ENCODE data around the gene SLC6A17.

Gene SLC6A17

DNA sequence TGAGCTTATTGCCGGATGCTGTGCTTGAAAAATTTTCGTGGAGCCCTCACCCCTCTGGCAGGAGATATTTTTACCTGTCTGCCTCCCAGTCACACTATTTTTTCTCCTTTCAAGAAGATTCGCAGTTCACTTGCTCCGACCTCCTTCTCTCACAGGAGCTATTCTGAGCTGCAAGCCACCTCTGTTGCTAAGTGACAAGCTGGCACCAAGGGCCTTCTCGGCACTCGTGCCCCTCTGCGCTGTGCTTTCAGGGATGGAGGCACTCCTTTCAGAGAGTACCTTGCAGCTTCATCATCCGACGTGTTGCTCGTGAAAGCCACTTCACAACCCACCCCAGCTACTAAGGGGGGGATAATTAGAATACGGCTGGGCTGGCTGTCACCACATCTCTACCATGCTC, 11.6 kb downstream of the SLC6A17 start:
- Histone ChIP-seq H3K9ac (ENCODE audit: low read length) (no peak overlapping the region), H3K4me2 (ENCODE audit: low read depth, low read length) (no peak overlapping the region), H3F3A (ENCODE audit: insufficient read depth, low read length) (no peaks in the 10 kb centered on the region), H4K20me1 (ENCODE audit: insufficient read depth, low read length) (no peaks in the 10 kb centered on the region), H3K9me2 (replicated peaks; ENCODE audit: insufficient read depth, low read length) (no peaks in the 10 kb centered on the region), H3K9me3 (replicated peaks; ENCODE audit: insufficient read depth, low read length) (no peaks in the 10 kb centered on the region), H3K4me3 (ENCODE audit: low read length) (no peak overlapping the region), H2AFZ (ENCODE audit: low read length) (no peak overlapping the region), H3K27me3 (replicated peaks; ENCODE audit: insufficient read depth, low read length) (no peaks in the 10 kb centered on the region), H3K79me2 (ENCODE audit: low read length) (no peaks in the 10 kb centered on the region), H3K36me3 (replicated peaks; ENCODE audit: insufficient read depth, low read length) (no peaks in the 10 kb centered on the region), H3K27ac (ENCODE audit: low read length) (no peak overlapping the region), H3K4me1 (ENCODE audit: low read length) (no peaks in the 10 kb centered on the region)
- TF ChIP-seq, protein P1, sequence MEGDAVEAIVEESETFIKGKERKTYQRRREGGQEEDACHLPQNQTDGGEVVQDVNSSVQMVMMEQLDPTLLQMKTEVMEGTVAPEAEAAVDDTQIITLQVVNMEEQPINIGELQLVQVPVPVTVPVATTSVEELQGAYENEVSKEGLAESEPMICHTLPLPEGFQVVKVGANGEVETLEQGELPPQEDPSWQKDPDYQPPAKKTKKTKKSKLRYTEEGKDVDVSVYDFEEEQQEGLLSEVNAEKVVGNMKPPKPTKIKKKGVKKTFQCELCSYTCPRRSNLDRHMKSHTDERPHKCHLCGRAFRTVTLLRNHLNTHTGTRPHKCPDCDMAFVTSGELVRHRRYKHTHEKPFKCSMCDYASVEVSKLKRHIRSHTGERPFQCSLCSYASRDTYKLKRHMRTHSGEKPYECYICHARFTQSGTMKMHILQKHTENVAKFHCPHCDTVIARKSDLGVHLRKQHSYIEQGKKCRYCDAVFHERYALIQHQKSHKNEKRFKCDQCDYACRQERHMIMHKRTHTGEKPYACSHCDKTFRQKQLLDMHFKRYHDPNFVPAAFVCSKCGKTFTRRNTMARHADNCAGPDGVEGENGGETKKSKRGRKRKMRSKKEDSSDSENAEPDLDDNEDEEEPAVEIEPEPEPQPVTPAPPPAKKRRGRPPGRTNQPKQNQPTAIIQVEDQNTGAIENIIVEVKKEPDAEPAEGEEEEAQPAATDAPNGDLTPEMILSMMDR (IDR thresholded peaks at IDR 0.05; ENCODE audit: low read length): no peak
- TF ChIP-seq EZH2 (optimal IDR thresholded peaks at IDR 0.05; ENCODE audit: low read depth, low read length): no peak
- TF ChIP-seq EZH2phosphoT487 (IDR thresholded peaks at IDR 0.05; ENCODE audit: low read length): no peak
- no peak for DNase-seq

- no peaks in the 10 kb centered on the region for H3K4me1 ChIP-seq (ENCODE audit: low read length)
- no peaks in the 10 kb centered on the region for H4K20me1 ChIP-seq (ENCODE audit: insufficient read depth, low read length)
- H3K79me2 ChIP-seq (ENCODE audit: low read length): no peaks in the 10 kb centered on the region
- H3K9me3 ChIP-seq (replicated peaks; ENCODE audit: insufficient read depth, low read length): no peaks in the 10 kb centered on the region
- no peak overlapping the region for H2AFZ ChIP-seq (ENCODE audit: low read length)
- H3K36me3 ChIP-seq (replicated peaks; ENCODE audit: insufficient read depth, low read length): no peaks in the 10 kb centered on the region
- no peaks in the 10 kb centered on the region for H3K27me3 ChIP-seq (replicated peaks; ENCODE audit: insufficient read depth, low read length)
- no peak overlapping the region for H3K9ac ChIP-seq (ENCODE audit: low read length)
- no peak overlapping the region for H3K4me2 ChIP-seq (ENCODE audit: low read depth, low read length)
- H3F3A ChIP-seq (ENCODE audit: insufficient read depth, low read length): no peaks in the 10 kb centered on the region
- no peak overlapping the region for H3K4me3 ChIP-seq (ENCODE audit: low read length)
- H3K9me2 ChIP-seq (replicated peaks; ENCODE audit: insufficient read depth, low read length): no peaks in the 10 kb centered on the region
- DNase-seq: no peak
- TF ChIP-seq, protein P1 (IDR thresholded peaks at IDR 0.05; ENCODE audit: low read length): no peak
- TF ChIP-seq EZH2 (optimal IDR thresholded peaks at IDR 0.05; ENCODE audit: low read depth, low read length): no peak
- TF ChIP-seq EZH2phosphoT487 (IDR thresholded peaks at IDR 0.05; ENCODE audit: low read length): no peak
- no peak overlapping the region for H3K27ac ChIP-seq (ENCODE audit: low read length)
Measured at GRCh38 chr1:110163591-110163990, 13.3 kb downstream of the SLC6A17 start.

- Histone ChIP-seq H3K36me3 (replicated peaks; ENCODE audit: insufficient read depth, low read length) (no peaks in the 10 kb centered on the region), H3K4me1 (ENCODE audit: low read length) (no peaks in the 10 kb centered on the region), H4K20me1 (ENCODE audit: insufficient read depth, low read length) (no peaks in the 10 kb centered on the region), H3K9ac (ENCODE audit: low read length) (no peak overlapping the region), H3K4me3 (ENCODE audit: low read length) (no peak overlapping the region), H3K27me3 (replicated peaks; ENCODE audit: insufficient read depth, low read length) (no peaks in the 10 kb centered on the region), H3K9me2 (replicated peaks; ENCODE audit: insufficient read depth, low read length) (no peaks in the 10 kb centered on the region), H3K9me3 (replicated peaks; ENCODE audit: insufficient read depth, low read length) (no peaks in the 10 kb centered on the region), H3F3A (ENCODE audit: insufficient read depth, low read length) (no peaks in the 10 kb centered on the region), H3K79me2 (ENCODE audit: low read length) (no peaks in the 10 kb centered on the region), H3K27ac (ENCODE audit: low read length) (no peak overlapping the region), H3K4me2 (ENCODE audit: low read depth, low read length) (no peak overlapping the region), H2AFZ (ENCODE audit: low read length) (no peak overlapping the region)
- TF ChIP-seq EZH2phosphoT487 (IDR thresholded peaks at IDR 0.05; ENCODE audit: low read length) (no peak), EZH2 (optimal IDR thresholded peaks at IDR 0.05; ENCODE audit: low read depth, low read length) (no peak)
- TF ChIP-seq, protein P1 (IDR thresholded peaks at IDR 0.05; ENCODE audit: low read length): no peak
- DNase-seq: no peak
Measured at GRCh38 chr1:110164725-110165350, 14.5 kb downstream of the SLC6A17 start.

Data from MM.1S (cell line).